Glutamatergic neuron (in vitro differentiated cells): ENCODE data around the gene TMEM130. TPM values are rescaled to one million over a fixed set of nuclear protein-coding genes. Genes with fewer than 3 reads are reported as not detected.

ENCODE experiments used
- DNase-seq: peaks from one replicate; pipeline ENCODE4 v3.0.0; 2022
- H3K27ac Mint-ChIP-seq: one replicate; pipeline ENCODE4 v1.8.0; 2020; ENCODE audit warnings: mild to moderate bottlenecking, mixed read lengths, inconsistent platforms; ENCODE audit not compliant: unreplicated experiment
- H3K27me3 Mint-ChIP-seq: one replicate; pipeline ENCODE4 v1.8.0; 2020; ENCODE audit warnings: mild to moderate bottlenecking, moderate library complexity, mixed read lengths, inconsistent platforms; ENCODE audit not compliant: unreplicated experiment
- H3K36me3 Mint-ChIP-seq: one replicate; pipeline ENCODE4 v1.8.0; 2020; ENCODE audit warnings: mild to moderate bottlenecking, mixed read lengths, inconsistent platforms; ENCODE audit not compliant: unreplicated experiment
- H3K4me1 Mint-ChIP-seq: one replicate; pipeline ENCODE4 v1.8.0; 2020; ENCODE audit warnings: mild to moderate bottlenecking, low read depth, mixed read lengths, inconsistent platforms; ENCODE audit not compliant: unreplicated experiment
- H3K4me3 Mint-ChIP-seq: one replicate; pipeline ENCODE4 v1.8.0; 2020; ENCODE audit warnings: mild to moderate bottlenecking, mixed read lengths, inconsistent platforms; ENCODE audit not compliant: unreplicated experiment
- H3K9me3 Mint-ChIP-seq: one replicate; pipeline ENCODE4 v1.8.0; 2020; ENCODE audit warnings: mild to moderate bottlenecking, moderate library complexity, mixed read lengths, inconsistent platforms; ENCODE audit not compliant: unreplicated experiment
- CTCF ChIP-seq: fragments of 200-600 bp; sonication (generic); IDR thresholded peaks from one replicate; pipeline ENCODE4 v1.5.0; 2021; ENCODE audit not compliant: partially characterized antibody, unreplicated experiment
- total RNA-seq: library from RNA; stranded (reverse); fragmentation: NEBNext Ultra II Directional; extraction: Animal tissue kit (Norgen Biotek cat#: 25700); gene quantifications from one replicate; pipeline ENCODE4 v1.2.1, GENCODE V29; 2021; ENCODE audit not compliant: unreplicated experiment

Gene TMEM130
- total RNA-seq, 1 donor from 2014 or later = 7.8 TPM

GRCh38 chr7:98879198-98879978 lies 9.6 kb upstream of the TMEM130 start:
- Mint-ChIP-seq H3K27ac (peak overlapping the region; percentile 55), H3K4me3 (peak overlapping the region; percentile 91), H3K9me3 (peaks cover 4% of the 10 kb centered on the region), H3K36me3 (no peaks in the 10 kb centered on the region), H3K4me1 (peaks cover 8% of the 10 kb centered on the region), H3K27me3 (peaks cover 11% of the 10 kb centered on the region)
- no peak for DNase-seq
- peak; percentile 57 for TF ChIP-seq CTCF

- Mint-ChIP-seq H3K27ac (peak within 1 kb of the TSS; percentile 55), H3K9me3 (peaks cover 4% of the 10 kb centered on the region), H3K4me3 (peak within 1 kb of the TSS; percentile 91), H3K27me3 (peaks cover 9% of the 10 kb centered on the region), H3K4me1 (peaks cover 8% of the 10 kb centered on the region), H3K36me3 (no peaks in the 10 kb centered on the region)
- peak; percentile 84 for DNase-seq
- peak; percentile 99 for TF ChIP-seq CTCF
Observed at GRCh38 chr7:98878365-98879197, 8.8 kb upstream of the TMEM130 start, which contains the start of gene TRRAP. TRRAP (plus strand) TSS chr7:98878532; CDS start chr7:98881151, 2,619 bp downstream.

- peaks cover 9% of the 10 kb centered on the region for H3K27me3 Mint-ChIP-seq
- DNase-seq = no peak
- peaks cover 8% of the 10 kb centered on the region for H3K4me1 Mint-ChIP-seq
- H3K4me3 Mint-ChIP-seq = peak overlapping the region; percentile 65
- H3K27ac Mint-ChIP-seq = no peak overlapping the region
- peaks cover 4% of the 10 kb centered on the region for H3K9me3 Mint-ChIP-seq
- no peak for TF ChIP-seq CTCF
- no peaks in the 10 kb centered on the region for H3K36me3 Mint-ChIP-seq
Observed at GRCh38 chr7:98877692-98878364, 8.0 kb upstream of the TMEM130 start.

- no peak for TF ChIP-seq CTCF
- H3K4me3 Mint-ChIP-seq = peak overlapping the region; percentile 65
- peaks cover 9% of the 10 kb centered on the region for H3K27me3 Mint-ChIP-seq
- H3K4me1 Mint-ChIP-seq = peaks cover 8% of the 10 kb centered on the region
- no peak overlapping the region for H3K27ac Mint-ChIP-seq
- H3K36me3 Mint-ChIP-seq = no peaks in the 10 kb centered on the region
- peaks cover 4% of the 10 kb centered on the region for H3K9me3 Mint-ChIP-seq
- no peak for DNase-seq
Observed at GRCh38 chr7:98877146-98877545, 7.3 kb upstream of the TMEM130 start.
